Measurements from ENCODE around the gene GSAP.
A peak's percentile ranks its signal among the peaks of the same experiment; 100 is the strongest.
"Not testable (repeated sequence)": the region's sequence is repeated elsewhere in the genome, so short reads cannot be mapped to it uniquely, and the experiment has no call there.

Gene GSAP

DNA sequence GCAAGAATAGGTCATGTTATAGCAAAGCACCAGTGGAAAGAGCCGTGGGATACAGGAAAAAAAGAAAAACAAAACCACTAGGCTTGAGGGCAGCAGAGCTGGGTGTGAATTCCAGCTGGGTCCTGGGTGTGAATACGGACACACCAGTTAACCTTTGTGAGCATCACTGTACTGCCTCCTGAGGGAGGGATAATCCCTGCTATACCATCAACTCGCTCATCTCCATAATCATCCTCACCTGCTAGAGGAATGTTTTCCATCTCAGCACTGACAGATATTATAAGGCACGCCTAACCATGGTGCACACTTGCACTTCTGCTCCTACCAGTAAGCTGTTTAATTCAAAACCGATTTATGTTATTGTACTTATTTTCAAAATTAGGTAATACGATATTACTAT is 62.2 kb downstream of the GSAP start:
- DNase-seq, result no peak

DNA sequence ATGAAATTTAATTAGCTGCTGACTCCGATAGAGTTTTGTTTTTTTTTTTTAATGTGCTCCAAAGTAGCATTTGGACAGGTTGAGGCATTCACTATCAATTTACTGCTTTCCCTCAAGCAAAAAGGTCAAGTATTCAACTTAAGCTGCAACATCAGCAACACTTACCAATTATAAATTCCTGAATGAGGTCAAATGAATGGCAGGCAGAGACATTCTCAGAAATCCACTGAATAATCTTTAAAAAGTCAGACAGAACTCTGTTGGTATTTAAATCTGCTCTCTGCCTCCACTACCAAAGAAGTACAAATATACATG is 62.8 kb downstream of the GSAP start:
- no peak for DNase-seq

DNA sequence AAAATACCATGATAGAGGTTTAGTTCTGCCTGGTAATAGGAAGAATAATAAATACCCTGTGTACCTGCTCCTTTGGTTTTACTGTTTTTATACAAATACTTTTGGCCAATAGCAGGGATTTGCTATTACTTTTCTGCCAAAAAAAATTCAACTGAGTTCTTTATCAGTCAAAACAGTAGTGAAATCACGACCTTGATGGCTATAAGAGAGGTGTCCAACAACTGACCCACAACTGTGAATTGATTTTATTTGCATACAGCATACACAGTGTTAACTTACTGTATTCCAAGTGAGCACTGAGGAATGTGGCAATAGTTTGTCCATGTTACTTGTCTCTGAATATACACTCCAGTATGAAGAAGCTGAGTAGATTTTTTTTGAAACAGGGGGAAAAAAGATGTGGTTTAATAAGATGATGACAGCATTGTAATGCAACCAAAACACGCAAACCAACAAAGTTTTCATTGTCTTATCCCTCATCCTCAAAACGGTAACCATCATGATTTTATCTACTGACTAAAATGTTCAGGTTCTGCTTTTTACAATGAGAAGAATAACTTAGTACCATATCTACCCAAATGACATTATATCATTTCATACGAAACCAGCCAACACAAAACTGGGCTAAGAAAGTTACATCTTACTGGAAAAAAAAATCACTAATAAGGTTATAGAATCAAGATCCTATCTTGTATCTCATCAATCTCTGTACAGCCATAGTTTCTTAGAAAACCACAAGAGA is 63.3 kb downstream of the GSAP start:
- no peak for DNase-seq

DNA sequence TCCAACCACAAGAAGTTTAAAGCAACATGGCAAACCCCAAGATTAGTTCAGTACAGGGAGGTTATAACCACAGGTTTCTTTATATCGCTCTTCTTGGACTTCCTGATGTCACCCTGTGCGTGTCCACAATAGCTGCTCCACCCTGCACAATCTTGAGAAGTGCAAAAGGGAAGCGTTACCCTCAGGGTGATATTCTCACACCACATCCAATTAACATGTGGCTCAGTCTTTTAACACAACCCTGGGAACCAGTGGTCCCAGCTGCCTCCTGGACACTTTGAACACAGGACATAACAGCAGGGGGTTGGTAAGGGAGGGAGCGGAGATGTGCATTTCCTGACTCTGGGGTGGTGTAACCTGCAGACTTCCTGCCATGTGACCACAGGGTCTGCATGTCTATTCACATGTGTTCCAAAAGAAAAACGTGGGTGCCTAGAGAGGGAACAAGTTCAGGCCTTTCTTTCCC is 64.6 kb downstream of the GSAP start:
- no peak for DNase-seq

DNA sequence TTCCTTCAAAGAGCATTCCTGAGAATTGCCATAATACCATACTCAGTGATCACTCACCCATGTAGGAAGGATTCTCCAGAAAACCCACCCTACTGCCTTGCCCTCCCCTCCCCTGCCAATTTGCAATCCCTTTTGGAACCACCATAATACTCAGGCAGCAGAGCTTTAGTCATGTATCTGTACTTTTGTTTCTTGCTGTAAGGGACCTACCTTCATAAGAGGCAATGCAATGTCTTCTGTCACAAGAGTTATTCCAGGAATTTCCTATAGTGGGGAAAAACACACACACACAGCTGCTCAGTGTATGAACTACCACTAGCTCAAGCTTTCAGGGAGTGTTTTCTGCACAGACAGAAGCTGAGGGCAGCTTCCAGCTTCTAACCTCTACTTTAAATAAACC is 67.0 kb downstream of the GSAP start:
- no peak for DNase-seq

DNA sequence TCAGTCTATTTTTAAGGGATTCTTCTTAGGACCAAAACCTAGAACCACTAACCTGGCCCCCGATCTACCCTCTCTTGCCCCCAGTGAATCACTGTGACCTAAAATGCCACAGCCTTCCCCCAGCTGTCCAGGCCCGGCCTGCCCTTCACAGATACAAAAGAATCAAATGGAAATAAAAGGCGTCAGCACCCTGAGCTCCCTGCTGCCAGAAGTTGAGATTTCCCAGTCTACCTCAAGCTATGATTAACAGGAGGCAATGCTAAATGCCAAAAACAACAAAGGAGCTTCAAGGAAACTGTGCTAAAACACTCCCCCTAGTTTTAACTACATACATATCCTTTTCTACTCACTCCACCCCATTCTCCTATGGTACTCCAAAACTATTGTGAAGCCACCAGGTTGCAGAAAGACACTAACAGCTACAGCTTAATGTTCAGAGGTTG is 67.8 kb downstream of the GSAP start:
- no peak for DNase-seq

DNA sequence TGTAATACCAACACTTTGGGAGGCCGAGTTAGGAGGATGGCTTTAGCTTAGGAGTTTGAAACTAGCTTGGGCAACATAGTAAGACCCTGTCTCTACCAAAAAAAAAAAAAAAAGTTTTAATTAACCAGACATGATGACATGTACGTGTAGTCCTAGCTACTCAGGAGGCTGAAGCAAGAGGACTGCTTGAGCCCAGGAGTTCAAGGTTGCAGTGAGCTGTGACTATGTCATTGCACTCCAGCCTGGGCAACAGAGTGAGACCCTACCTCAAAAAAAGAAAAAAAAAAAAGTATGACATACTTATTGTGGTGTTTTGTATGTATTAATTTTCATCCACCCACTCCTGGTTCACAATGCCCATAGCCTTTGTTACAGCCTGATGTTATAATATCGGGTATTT is 69.7 kb downstream of the GSAP start:
- no peak for DNase-seq

DNA sequence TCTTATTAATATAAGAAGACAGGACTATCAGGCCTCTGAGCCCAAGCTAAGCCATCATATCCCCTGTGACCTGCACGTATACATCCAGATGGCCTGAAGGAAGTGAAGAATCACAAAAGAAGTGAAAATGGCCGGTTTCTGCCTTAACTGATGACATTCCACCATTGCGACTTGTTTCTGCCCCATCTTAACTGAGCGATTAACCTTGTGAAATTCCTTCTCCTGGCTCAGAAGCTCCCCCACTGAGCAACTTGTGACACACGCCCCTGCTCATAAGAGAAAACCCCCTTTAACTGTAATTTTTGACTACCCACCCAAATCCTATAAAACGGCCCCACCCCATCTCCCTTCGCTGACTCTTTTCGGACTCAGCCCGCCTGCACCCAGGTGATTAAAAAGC is 70.7 kb downstream of the GSAP start:
- DNase-seq, result not testable (repeated sequence)

DNA sequence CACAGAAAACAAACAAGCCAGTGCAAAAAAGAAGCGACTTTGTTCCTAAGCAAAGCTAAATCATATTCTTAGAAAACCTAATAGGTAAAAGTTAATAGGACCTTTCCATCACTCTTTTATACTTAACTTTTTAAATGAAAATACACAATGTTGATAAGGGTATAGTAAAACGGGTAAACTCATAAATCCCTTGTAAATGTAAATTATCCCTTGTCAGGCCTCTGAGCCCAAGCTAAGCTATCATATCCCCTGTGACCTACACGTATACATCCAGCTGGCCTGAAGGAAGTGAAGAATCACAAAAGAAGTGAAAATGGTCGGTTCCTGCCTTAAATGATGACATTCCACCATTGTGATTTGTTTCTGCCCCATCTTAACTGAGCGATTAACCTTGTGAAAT is 76.4 kb downstream of the GSAP start:
- no peak for DNase-seq

DNA sequence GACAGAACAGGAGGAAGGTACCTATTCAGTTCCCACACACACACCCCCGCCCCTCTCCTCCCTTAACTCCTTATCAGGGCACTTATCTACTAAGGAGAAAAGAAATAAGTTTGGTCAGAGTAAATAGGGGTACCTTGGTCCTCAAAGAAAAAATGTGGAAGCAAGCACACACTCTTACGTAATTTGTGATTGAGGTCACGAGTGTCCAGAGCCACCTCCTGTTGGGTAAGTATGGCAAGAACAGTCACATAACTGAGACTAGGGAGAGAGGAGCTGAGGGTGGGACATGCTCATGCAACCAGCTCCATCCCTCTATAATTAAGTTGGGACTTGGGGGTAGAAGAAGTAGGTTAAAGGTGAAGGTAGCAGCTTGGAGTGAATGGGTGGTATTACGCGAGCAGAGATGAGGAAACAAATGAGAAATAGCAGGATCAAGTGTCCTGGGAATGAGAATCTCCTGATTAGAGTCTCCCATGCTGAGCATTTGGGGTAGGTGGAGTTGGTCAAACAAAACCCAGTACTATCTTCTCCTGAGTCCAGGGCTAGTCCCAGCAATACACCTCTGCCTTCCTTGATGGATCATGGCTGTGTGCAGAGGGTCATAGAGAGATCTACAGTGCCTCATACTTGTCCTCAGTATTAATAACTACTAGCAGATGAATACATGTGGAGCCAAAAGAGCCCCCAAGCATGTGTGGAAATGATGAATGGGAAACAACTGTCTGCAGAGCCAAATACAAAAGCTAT is 77.1 kb downstream of the GSAP start:
- DNase-seq, result no peak

DNA sequence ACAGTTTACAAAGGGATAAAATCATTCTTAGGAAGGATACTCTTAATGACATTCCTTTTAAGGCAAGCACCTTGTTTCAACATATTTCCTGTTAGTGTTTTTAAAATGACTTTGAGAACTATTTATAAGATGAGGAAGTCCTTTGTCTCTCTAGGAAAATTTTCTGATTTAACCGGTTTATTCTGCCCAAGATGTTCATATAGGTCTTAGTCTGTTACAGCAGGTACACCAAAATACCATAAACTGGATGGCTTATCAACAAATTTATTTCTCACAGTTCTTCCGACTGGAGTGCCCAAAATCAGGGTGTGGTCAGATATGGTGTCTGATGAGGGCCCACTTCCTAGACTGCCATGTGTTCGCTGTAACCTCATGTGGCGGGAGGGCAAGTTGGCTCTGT is 77.9 kb downstream of the GSAP start:
- DNase-seq, result no peak

DNA sequence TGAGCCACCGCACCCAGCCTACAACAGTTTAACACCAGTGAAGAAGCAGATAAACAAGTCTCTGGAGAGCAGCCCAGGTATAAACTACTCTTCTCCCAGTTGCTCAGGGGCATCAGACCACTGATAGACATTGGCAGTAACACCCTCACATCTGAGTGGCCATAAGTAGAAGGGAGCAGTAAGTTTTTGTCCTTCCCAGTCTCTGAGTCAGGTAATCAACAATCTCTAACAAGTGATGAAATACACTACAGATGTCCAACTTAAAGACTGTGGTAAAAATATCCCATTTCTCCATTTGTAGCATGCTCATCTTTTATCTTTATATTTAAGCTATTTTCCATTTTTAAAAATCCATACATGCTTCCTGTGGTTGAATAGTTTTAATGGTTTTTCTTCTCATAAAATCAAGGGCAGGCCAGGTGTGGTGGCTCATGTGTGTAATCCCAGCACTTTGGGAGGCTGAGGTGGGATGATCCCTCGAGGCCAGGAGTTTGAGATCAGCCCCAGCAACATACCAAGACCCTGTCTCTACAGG is 78.6 kb downstream of the GSAP start:
- no peak for DNase-seq

DNA sequence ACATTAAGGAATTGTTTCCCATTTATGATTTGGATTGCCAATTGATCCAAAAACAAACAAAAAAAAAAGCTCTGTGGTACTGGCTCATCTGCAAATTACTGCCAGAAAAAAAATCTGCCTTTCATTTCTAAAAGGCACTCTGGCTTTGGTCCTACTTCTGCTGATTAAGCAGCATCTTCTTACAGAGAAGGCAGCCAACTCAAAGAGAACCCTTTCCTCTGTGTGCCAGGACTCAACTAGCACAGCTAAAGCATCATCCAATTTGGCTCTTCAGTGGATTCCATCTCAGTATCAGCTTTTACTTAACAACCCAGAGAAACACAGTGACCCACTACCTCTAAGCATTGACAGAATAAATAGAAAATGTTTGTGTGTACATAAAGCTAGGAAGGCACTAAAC is 80.6 kb downstream of the GSAP start:
- DNase-seq, result peak; percentile 9

DNA sequence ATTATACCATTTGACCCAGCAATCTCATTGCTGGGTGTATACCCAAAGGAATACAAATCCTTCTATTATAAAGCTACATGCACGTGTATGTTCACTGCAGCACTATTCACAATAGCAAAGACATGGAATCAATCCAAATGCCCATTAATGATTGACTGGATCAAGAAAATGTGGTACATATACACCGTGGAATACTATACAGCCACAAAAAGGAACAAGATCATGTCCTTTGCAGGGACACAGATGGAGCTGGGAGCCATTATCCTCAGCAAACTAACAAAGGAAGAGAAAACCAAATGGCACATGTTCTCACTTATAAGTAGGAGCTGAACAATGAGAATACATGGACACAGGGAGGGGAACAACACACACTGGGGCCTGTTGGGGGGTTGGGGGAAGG is 82.1 kb downstream of the GSAP start:
- DNase-seq, result not testable (repeated sequence)

DNA sequence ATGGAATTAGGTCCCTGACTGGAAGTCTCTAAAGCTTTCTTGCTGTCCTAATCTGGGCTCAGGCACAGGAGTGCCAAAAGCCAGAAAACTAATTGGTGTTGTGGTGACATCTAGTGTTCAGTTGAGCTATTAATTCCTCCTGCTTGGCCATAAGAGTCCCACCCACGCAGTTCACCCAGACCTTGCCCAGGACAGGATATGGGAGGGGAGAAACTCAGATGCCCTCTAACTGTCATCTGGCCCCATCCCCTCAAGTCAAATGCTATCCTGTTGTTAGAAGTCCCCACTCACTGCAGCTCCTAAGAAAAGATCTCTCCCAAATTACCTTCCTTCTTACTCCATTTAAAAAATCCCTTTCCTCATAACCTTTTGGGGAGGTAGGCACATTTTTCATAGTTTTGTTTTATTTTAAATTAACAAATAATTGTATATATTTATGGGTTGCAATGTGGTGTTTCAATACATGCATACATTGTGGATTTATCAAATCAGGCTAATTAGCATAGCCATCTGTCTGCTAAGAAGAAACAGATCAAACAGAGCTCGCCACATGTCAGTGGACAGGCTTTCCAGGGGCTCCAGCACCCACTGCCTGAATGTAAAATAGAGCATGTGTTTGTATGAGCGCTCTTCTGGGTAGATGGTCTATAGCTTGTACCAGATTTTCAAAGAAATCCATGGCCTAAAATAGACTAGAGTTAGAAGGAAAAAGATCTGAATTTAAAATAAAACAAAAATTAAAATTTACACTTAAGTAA is 84.0 kb downstream of the GSAP start:
- peak; percentile 79 for DNase-seq

DNA sequence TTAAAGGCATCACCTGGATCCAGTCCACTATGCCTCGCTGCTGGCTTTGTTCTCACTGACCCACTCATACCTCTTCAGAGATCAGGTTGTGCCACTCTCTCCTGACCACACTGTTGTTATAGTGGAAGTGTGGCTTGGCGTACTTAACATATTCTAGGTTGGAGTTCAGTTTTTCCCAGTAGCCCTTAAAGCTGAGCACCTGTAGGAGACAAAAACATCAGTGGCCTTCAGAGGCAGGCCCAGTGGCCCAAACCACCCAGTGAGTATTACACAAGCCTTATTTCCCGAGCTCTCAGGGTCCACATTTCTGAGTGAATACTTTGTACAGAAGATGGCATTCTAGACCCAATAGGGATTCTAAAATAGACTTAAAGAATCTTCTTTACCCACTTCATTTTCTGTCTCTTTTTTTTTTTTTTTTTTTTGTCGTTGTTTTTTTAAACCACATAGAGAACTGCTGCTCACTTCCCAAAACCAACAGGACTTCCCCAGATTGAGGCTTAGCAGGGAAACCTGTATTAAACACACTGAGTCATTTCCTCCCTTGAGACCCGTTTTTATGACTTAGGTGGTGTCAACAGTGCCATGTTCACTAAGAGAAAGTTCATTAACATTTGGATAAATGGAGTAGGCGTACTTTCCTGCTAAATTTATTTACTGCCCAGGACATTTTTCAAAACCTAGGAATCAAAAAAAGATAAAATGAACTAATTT is 85.8 kb downstream of the GSAP start:
- peak; percentile 14 for DNase-seq

DNA sequence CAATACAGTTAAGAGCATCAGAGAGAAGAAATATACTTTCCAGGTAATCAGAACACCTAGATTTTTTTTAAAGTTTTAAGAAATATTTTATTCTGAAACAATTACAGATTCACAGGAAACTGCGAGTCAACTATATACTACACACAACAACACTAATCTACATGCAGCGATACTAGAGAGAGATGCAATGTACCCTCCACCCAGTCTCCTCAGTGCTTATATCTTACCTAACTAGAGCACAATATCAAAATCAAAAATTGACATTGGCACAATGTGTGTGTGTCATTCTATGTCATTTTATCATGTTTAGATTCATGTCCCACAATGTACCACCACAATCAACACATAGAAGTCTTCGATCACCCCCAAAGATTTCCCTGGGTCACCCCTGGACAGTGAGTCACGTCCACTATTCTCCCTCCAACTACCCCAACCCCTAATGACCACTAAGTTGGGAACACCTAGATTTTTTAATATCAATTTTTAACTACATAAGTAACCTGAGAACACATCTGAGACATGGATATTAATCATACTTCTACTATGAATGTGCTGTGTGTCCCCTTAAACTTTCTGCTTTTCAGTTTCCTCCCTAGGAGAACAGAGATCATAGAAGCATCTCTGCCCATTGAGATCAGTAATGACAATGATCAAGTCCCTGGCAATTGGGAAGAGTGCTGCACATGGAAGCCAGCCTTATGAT is 86.5 kb downstream of the GSAP start:
- DNase-seq, result no peak

DNA sequence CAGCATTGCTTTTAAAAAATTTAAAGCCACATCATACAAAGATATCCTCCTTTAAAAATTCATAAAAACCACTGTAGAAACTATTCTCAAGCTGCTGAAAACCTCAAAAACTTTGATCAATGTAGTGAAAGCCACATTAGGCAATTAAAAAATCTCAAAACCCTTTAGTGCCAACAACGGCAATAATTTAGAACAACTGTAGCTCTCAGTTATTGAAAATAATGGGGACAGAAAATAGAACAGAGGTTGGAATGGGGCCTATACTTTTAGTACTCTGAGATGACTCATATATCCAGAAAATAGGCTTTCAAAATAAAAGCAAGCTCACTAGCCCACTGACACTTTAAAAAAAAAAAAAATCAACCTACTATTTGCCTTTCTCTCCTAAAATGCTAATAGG is 87.5 kb downstream of the GSAP start:
- DNase-seq, result no peak

DNA sequence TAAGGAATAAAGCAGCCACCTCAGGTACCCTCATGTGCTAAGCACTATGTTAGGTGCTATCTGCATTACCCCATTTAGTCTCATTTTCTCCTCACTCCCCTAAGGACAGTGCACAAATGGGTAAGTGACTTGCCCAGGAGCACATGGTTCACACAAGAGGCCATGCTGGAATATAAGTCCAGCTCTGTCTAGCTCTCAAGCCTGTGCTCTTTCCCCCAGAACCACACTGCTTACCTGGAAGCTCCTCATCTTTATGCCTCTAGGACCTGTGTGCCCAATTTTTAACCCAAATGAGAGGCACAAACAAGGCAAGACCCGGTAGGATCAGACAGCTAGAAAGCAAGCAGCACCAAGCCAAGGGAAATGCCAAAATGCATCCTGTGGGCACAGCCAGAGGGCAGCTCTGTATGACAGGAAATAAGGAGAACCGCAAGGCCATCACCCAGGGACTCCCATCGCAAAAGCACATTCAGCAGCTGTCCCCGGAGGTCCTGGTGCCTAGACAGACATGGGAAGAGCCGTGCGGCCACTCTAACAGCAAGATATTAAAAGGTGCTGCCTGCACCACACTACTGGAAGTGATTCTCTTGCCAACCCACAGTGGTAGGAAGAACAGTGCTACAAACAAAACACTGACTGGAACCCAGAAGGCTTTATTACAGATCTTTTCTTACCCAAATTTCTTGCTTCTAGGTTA is 88.1 kb downstream of the GSAP start:
- DNase-seq, result peak; percentile 8

DNA sequence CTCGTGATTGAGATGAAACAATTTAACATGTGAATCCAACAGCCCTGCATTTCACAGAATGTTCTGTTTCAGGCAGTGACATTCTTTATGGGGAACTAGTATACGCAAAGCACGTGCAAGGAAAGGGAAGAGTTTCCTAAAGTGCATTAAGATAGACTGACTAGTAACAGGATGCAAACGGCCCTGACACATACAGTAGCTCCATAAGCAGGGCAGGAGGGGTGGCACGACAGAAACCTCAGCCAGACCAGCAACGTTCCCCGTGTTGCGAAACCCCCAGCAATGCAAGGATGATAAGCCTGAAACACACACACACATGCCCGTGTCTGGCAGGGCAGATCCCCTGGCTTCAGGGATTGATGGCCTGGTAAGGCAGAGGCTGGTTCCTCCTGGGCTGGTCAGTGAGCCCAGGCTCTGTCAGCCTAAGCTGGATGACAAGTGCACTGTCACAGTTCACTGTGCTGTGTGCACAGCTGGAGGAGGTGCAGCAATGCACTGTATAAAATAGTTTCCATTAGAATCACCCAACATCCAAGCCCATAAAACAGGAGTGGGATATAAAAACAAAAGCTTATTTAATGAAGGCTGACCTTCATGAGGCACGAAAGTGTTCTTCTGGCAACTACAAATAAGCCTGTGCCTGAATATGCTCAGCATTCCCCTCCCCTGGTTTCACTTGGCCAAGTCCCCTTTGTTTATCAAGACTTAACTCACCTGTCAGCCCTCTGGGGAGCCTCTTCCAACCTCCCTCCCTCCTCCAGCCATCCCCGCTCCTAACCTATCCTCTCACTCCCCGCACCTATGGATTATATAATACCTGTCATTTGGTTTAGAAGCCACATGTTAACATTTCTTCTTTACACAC is 88.8 kb downstream of the GSAP start:
- DNase-seq, result no peak

DNA sequence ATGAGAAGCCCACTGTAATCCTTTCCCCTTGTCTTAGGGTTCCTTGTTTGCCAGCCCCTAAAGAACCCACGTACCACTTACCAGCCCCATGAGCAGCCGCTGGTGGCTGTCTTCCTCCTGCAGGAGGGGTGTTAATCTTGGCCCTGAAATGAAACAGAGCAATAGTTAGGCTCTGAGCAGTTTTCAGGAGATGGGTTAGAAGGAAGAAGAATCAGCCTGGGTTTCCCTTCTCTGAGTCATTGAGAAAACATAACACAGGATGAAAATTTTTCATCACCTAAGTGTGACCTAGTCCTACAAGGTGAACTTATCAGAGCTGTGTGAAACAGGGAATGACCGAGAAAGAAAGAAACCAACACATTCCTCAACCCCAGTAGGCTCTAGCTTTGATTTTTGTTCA is 90.0 kb downstream of the GSAP start:
- DNase-seq, result no peak

Measured in RPMI8226 (cell line).